T-helper 17 cell (primary cell): ENCODE results near the gene RBM15B. TPM values are rescaled to one million over a fixed set of nuclear protein-coding genes. Genes with fewer than 3 reads are reported as not detected.

Experiments
- ATAC-seq: fragments of 150-1000 bp; cut with Tn5 transposase; 2 replicates; pipeline ENCODE4 v1.10.0; 2021; ENCODE audit warnings: mild to moderate bottlenecking, moderate library complexity
- DNase-seq, 3 donors: peaks; one replicate each; pipeline versions ENCODE4 v3.0.0 to v3.0.0-alpha.2; 2020 to 2021
- H3K9me3 ChIP-seq: one replicate; pipeline ENCODE4 v1.7.0; 2013; ENCODE audit warnings: low read length, mild to moderate bottlenecking; ENCODE audit not compliant: control insufficient read depth, poor library complexity, severe bottlenecking
- H3K27ac Mint-ChIP-seq: one replicate; pipeline ENCODE4 v1.8.0; 2022; ENCODE audit warnings: mild to moderate bottlenecking, moderate library complexity, mixed read lengths
- H3K27me3 Mint-ChIP-seq: one replicate; pipeline ENCODE4 v1.8.0; 2022; ENCODE audit warnings: mixed read lengths
- H3K36me3 Mint-ChIP-seq: one replicate; pipeline ENCODE4 v1.8.0; 2022; ENCODE audit warnings: low read depth, mixed read lengths
- H3K4me1 Mint-ChIP-seq: one replicate; pipeline ENCODE4 v1.8.0; 2022; ENCODE audit warnings: mild to moderate bottlenecking, mixed read lengths
- H3K4me3 Mint-ChIP-seq: one replicate; pipeline ENCODE4 v1.8.0; 2022; ENCODE audit warnings: mild to moderate bottlenecking, moderate library complexity, mixed read lengths
- total RNA-seq, 4 donors: library from RNA in 2 of 4; stranded (reverse) in 2 of 4; gene quantifications; one replicate each; pipeline ENCODE4 v1.2.3 and lab custom pipeline; 2022 to 2026

RBM15B gene
- total RNA-seq (10 to 100 TPM; 28.2 to 31.1 TPM), total RNA-seq (lab: John Stamatoyannopoulos, UW) (121 to 167 reads per million in 2 donors)

GRCh38 chr3:51391075-51391565 is at the start of gene RBM15B:
Gene RBM15B (plus strand): TSS chr3:51391285. CDS start chr3:51391400, 115 bp downstream.
- Mint-ChIP-seq H3K36me3 (peaks cover 8% of the 10 kb centered on the region), H3K27ac (peak within 1 kb of the TSS; percentile 85), H3K4me1 (peaks cover 36% of the 10 kb centered on the region), H3K27me3 (no peaks in the 10 kb centered on the region), H3K4me3 (peak within 1 kb of the TSS; percentile 87)
- ATAC-seq (peak; percentile 91), DNase-seq (peak; percentile 96 to 98 (median 96))
- no peaks in the 10 kb centered on the region for H3K9me3 ChIP-seq

- H3K27ac Mint-ChIP-seq, result no peak overlapping the region
- DNase-seq (no peak), ATAC-seq (no peak)
- H3K27me3 Mint-ChIP-seq, result no peaks in the 10 kb centered on the region
- H3K36me3 Mint-ChIP-seq, result peaks cover 3% of the 10 kb centered on the region
- no peaks in the 10 kb centered on the region for H3K9me3 ChIP-seq
- no peaks in the 10 kb centered on the region for H3K4me1 Mint-ChIP-seq
- H3K4me3 Mint-ChIP-seq, result no peak overlapping the region
Observed at GRCh38 chr3:51343918-51344687, 47.0 kb upstream of the RBM15B start.

GRCh38 chr3:51350751-51351150 is 40.3 kb upstream of the RBM15B start:
- H3K27me3 Mint-ChIP-seq, result peaks cover 4% of the 10 kb centered on the region

GRCh38 chr3:51353131-51353530 is 38.0 kb upstream of the RBM15B start:
- H3K36me3 Mint-ChIP-seq, result no peaks in the 10 kb centered on the region

More at GRCh38 chr3:51350751-51351150, 40.3 kb upstream of the RBM15B start:
- ATAC-seq (no peak), DNase-seq (no peak)
- H3K9me3 ChIP-seq, result no peaks in the 10 kb centered on the region
- Mint-ChIP-seq H3K4me1 (peaks cover 7% of the 10 kb centered on the region), H3K36me3 (no peaks in the 10 kb centered on the region), H3K27ac (no peak overlapping the region), H3K4me3 (no peak overlapping the region)

GRCh38 chr3:51353691-51354090 is 37.4 kb upstream of the RBM15B start:
- no peaks in the 10 kb centered on the region for H3K36me3 Mint-ChIP-seq
- H3K27me3 Mint-ChIP-seq, result peaks cover 4% of the 10 kb centered on the region
- no peak for ATAC-seq
- H3K4me3 Mint-ChIP-seq, result no peak overlapping the region
- no peaks in the 10 kb centered on the region for H3K9me3 ChIP-seq
- no peak for DNase-seq
- no peak overlapping the region for H3K27ac Mint-ChIP-seq
- H3K4me1 Mint-ChIP-seq, result peaks cover 7% of the 10 kb centered on the region

More at GRCh38 chr3:51353131-51353530, 38.0 kb upstream of the RBM15B start:
- Mint-ChIP-seq H3K4me3 (no peak overlapping the region), H3K27ac (no peak overlapping the region), H3K27me3 (peaks cover 4% of the 10 kb centered on the region), H3K4me1 (peaks cover 7% of the 10 kb centered on the region)
- DNase-seq (no peak), ATAC-seq (no peak)
- H3K9me3 ChIP-seq, result no peaks in the 10 kb centered on the region

GRCh38 chr3:51354172-51354571 is 36.9 kb upstream of the RBM15B start:
- H3K27ac Mint-ChIP-seq, result no peak overlapping the region
- no peak for ATAC-seq
- no peaks in the 10 kb centered on the region for H3K36me3 Mint-ChIP-seq

GRCh38 chr3:51354731-51355615 is 36.1 kb upstream of the RBM15B start:
- H3K27me3 Mint-ChIP-seq, result peaks cover 4% of the 10 kb centered on the region
- DNase-seq, result no peak
- H3K27ac Mint-ChIP-seq, result no peak overlapping the region
- H3K4me1 Mint-ChIP-seq, result peaks cover 7% of the 10 kb centered on the region
- no peak overlapping the region for H3K4me3 Mint-ChIP-seq
- H3K9me3 ChIP-seq, result no peaks in the 10 kb centered on the region
- no peak for ATAC-seq
- H3K36me3 Mint-ChIP-seq, result no peaks in the 10 kb centered on the region

More at GRCh38 chr3:51354172-51354571, 36.9 kb upstream of the RBM15B start:
- no peak overlapping the region for H3K4me3 Mint-ChIP-seq
- DNase-seq, result no peak
- no peaks in the 10 kb centered on the region for H3K9me3 ChIP-seq
- peaks cover 7% of the 10 kb centered on the region for H3K4me1 Mint-ChIP-seq
- H3K27me3 Mint-ChIP-seq, result peaks cover 4% of the 10 kb centered on the region

GRCh38 chr3:51355891-51356578 is 35.0 kb upstream of the RBM15B start:
- H3K27ac Mint-ChIP-seq, result no peak overlapping the region
- H3K27me3 Mint-ChIP-seq, result no peaks in the 10 kb centered on the region
- DNase-seq (no peak), ATAC-seq (no peak)
- no peaks in the 10 kb centered on the region for H3K36me3 Mint-ChIP-seq
- H3K4me1 Mint-ChIP-seq, result peaks cover 7% of the 10 kb centered on the region
- H3K4me3 Mint-ChIP-seq, result no peak overlapping the region
- H3K9me3 ChIP-seq, result no peaks in the 10 kb centered on the region

GRCh38 chr3:51357856-51358255 is 33.2 kb upstream of the RBM15B start:
- Mint-ChIP-seq H3K36me3 (no peaks in the 10 kb centered on the region), H3K27me3 (no peaks in the 10 kb centered on the region), H3K4me3 (no peak overlapping the region), H3K27ac (no peak overlapping the region), H3K4me1 (peaks cover 7% of the 10 kb centered on the region)
- ATAC-seq, result no peak
- no peaks in the 10 kb centered on the region for H3K9me3 ChIP-seq
- no peak for DNase-seq

- H3K27me3 Mint-ChIP-seq, result no peaks in the 10 kb centered on the region
- H3K4me3 Mint-ChIP-seq, result no peak overlapping the region
- no peak overlapping the region for H3K27ac Mint-ChIP-seq
- H3K36me3 Mint-ChIP-seq, result no peaks in the 10 kb centered on the region
- H3K9me3 ChIP-seq, result no peaks in the 10 kb centered on the region
- H3K4me1 Mint-ChIP-seq, result peaks cover 5% of the 10 kb centered on the region
- ATAC-seq, result no peak
- no peak for DNase-seq
Observed at GRCh38 chr3:51358981-51359380, 32.1 kb upstream of the RBM15B start.

GRCh38 chr3:51360806-51361205 is 30.3 kb upstream of the RBM15B start:
- Mint-ChIP-seq H3K27me3 (no peaks in the 10 kb centered on the region), H3K27ac (no peak overlapping the region), H3K36me3 (peaks cover 2% of the 10 kb centered on the region), H3K4me1 (peaks cover 2% of the 10 kb centered on the region), H3K4me3 (no peak overlapping the region)
- DNase-seq (no peak), ATAC-seq (no peak)
- no peaks in the 10 kb centered on the region for H3K9me3 ChIP-seq

- peaks cover 4% of the 10 kb centered on the region for H3K27me3 Mint-ChIP-seq
Observed at GRCh38 chr3:51361746-51362145, 29.3 kb upstream of the RBM15B start.

GRCh38 chr3:51362476-51362875 is 28.6 kb upstream of the RBM15B start:
- Mint-ChIP-seq H3K4me1 (peaks cover 2% of the 10 kb centered on the region), H3K27ac (no peak overlapping the region), H3K4me3 (no peak overlapping the region), H3K27me3 (peaks cover 5% of the 10 kb centered on the region), H3K36me3 (peaks cover 2% of the 10 kb centered on the region)
- H3K9me3 ChIP-seq, result no peaks in the 10 kb centered on the region
- no peak for DNase-seq
- no peak for ATAC-seq

More at GRCh38 chr3:51361746-51362145, 29.3 kb upstream of the RBM15B start:
- H3K4me1 Mint-ChIP-seq, result peaks cover 2% of the 10 kb centered on the region
- no peaks in the 10 kb centered on the region for H3K9me3 ChIP-seq
- H3K4me3 Mint-ChIP-seq, result no peak overlapping the region
- no peak overlapping the region for H3K27ac Mint-ChIP-seq
- H3K36me3 Mint-ChIP-seq, result peaks cover 2% of the 10 kb centered on the region
- no peak for DNase-seq
- no peak for ATAC-seq
